ENCODE data around the gene C8G. TPM values are rescaled to one million over a fixed set of nuclear protein-coding genes. Genes with fewer than 3 reads are reported as not detected.
A peak's percentile ranks its signal among the peaks of the same experiment; 100 is the strongest.

Gene C8G
- total and polyA plus RNA-seq, 2 of the 13 experiments (the other 11 are each of a cell fraction or from before 2014, with no cell fraction given): 4.9 to 12.8 TPM

DNA sequence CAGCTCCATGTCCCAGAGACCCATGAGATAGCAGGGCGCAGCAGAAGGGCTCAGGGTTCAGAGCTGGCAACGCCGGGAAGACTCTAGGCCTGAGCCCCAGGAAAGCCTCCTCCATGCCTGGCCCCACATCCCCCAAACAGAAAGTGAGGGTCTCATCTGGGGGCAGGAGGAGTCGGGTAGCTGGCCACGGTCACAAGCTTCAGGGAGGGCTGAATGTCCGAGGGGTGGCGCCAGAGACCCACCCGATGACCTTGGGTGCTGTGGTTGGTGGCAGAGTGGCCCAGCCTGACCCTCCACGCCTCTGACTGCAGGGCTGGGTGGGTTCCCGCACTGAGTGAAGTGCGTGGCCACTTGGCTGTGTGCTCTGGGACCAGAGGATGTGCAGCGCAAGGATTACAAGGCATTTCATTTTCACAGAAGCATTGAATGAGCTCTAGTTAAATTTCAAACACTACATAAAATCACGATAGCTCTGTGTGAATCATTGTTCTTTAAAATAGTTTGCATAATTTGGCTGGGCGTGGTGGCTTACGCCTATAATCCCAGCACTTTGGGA lies 3.0 kb downstream of the C8G start (continued):
- no peak for TF ChIP-seq HNF1A (IDR thresholded peaks at IDR 0.05; ENCODE audit: low read depth)
- TF ChIP-seq HNF1A (CRISPR knock-in tag; IDR thresholded peaks at IDR 0.05; ENCODE audit: borderline replicate concordance): peak; percentile 18; the same call in 1 of the 2 replicates
- no peak for TF ChIP-seq HOXD1 (CRISPR knock-in tag; IDR thresholded peaks at IDR 0.05)
- TF ChIP-seq HDAC6 (IDR thresholded peaks at IDR 0.05; ENCODE audit: low read depth, low read length): no peak
- TF ChIP-seq ZNF280B (CRISPR knock-in tag; IDR thresholded peaks at IDR 0.05; ENCODE audit: borderline replicate concordance): no peak; the same call in 1 of the 2 replicates
- peak; percentile 38; the same call in 1 of the 2 replicates for TF ChIP-seq SPEN (CRISPR knock-in tag; IDR thresholded peaks at IDR 0.05; ENCODE audit: low read depth)
- TF ChIP-seq ZBTB26 (CRISPR knock-in tag; IDR thresholded peaks at IDR 0.05; ENCODE audit: borderline replicate concordance): no peak
- TF ChIP-seq ZNF20 (CRISPR knock-in tag; IDR thresholded peaks at IDR 0.05): no peak
- TF ChIP-seq HOXA3 (CRISPR knock-in tag; IDR thresholded peaks at IDR 0.05): peak; percentile 56
- 0 out of 2 replicates have a peak, but pooled peaks have one; percentile 58 for TF ChIP-seq KDM3A (CRISPR knock-in tag; IDR thresholded peaks at IDR 0.05; ENCODE audit: low read depth)
- TF ChIP-seq, protein P1, sequence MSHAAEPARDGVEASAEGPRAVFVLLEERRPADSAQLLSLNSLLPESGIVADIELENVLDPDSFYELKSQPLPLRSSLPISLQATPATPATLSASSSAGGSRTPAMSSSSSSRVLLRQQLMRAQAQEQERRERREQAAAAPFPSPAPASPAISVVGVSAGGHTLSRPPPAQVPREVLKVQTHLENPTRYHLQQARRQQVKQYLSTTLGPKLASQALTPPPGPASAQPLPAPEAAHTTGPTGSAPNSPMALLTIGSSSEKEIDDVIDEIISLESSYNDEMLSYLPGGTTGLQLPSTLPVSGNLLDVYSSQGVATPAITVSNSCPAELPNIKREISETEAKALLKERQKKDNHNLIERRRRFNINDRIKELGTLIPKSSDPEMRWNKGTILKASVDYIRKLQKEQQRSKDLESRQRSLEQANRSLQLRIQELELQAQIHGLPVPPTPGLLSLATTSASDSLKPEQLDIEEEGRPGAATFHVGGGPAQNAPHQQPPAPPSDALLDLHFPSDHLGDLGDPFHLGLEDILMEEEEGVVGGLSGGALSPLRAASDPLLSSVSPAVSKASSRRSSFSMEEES (CRISPR knock-in tag; IDR thresholded peaks at IDR 0.05): no peak
- peak; percentile 33; the same call in 1 of the 2 replicates for TF ChIP-seq IKZF5 (CRISPR knock-in tag; IDR thresholded peaks at IDR 0.05)
- TF ChIP-seq KDM1A (CRISPR knock-in tag; IDR thresholded peaks at IDR 0.05): 0 out of 2 replicates have a peak, but pooled peaks have one; percentile 7
- TF ChIP-seq NR2F6 (IDR thresholded peaks at IDR 0.05): peak; percentile 20; the same call in 1 of the 2 replicates
- peak; percentile 74 for TF ChIP-seq NR2F6 (CRISPR knock-in tag; IDR thresholded peaks at IDR 0.05)
- no peak for TF ChIP-seq ATAD3A (CRISPR knock-in tag; IDR thresholded peaks at IDR 0.05)
- TF ChIP-seq HOXA5 (CRISPR knock-in tag; IDR thresholded peaks at IDR 0.05): peak; percentile 70; the same call in 1 of the 2 replicates
- 0 out of 2 replicates have a peak, but pooled peaks have one; percentile 40 for TF ChIP-seq PHF21A (CRISPR knock-in tag; IDR thresholded peaks at IDR 0.05)
- no peak for TF ChIP-seq JUND (CRISPR knock-in tag; IDR thresholded peaks at IDR 0.05)
- TF ChIP-seq ZNF232 (CRISPR knock-in tag; IDR thresholded peaks at IDR 0.05; ENCODE audit: borderline replicate concordance): no peak
- TF ChIP-seq XBP1 (CRISPR knock-in tag; IDR thresholded peaks at IDR 0.05): no peak
- TF ChIP-seq NCOR1 (IDR thresholded peaks at IDR 0.05; ENCODE audit: borderline replicate concordance, low read length): no peak
